PC-9 (cell line): Measurements from ENCODE around the gene POLD4.

Source experiments
- CTCF ChIP-seq: fragments of 200-600 bp; sonication (generic); conservative IDR thresholded peaks from 2 replicates; pipeline ENCODE4 v1.6.1; 2017; ENCODE audit warnings: mixed run types, antibody characterized with exemption, mild to moderate bottlenecking, moderate library complexity
- EZH2 ChIP-seq: fragments of 200-600 bp; sonication (generic); IDR thresholded peaks from 2 replicates; pipeline ENCODE4 v1.8.0; 2017; ENCODE audit warnings: antibody characterized with exemption, low read depth

GRCh38 chr11:67308031-67308866 is 45.1 kb downstream of the POLD4 start:
- no peak for TF ChIP-seq CTCF
- TF ChIP-seq EZH2 = no peak
